ENCODE data around the gene SLC25A24. TPM values are rescaled to one million over a fixed set of nuclear protein-coding genes. Genes with fewer than 3 reads are reported as not detected.

The SLC25A24 gene
- total and polyA plus RNA-seq, 9 of the 15 experiments (the other 6 are each of a cell fraction or from before 2014, with no cell fraction given) = 6.9 to 34.9 (median 25.4) TPM

GRCh38 chr1:108190001-108190634 is 10.0 kb downstream of the SLC25A24 start (continued):
- no peak for TF ChIP-seq MTA3 (IDR thresholded peaks at IDR 0.05; ENCODE audit: borderline replicate concordance)
- no peak for TF ChIP-seq BCL6 (CRISPR knock-in tag; IDR thresholded peaks at IDR 0.05)
- TF ChIP-seq ESRRA (IDR thresholded peaks at IDR 0.05; ENCODE audit: borderline replicate concordance, low read depth) = no peak
- TF ChIP-seq NFIX (CRISPR knock-in tag; IDR thresholded peaks at IDR 0.05; ENCODE audit: low read depth) = no peak
- no peak for TF ChIP-seq SIN3A (IDR thresholded peaks at IDR 0.05; ENCODE audit: borderline replicate concordance in 2 of 2, control insufficient read depth in 1 of 2, low read depth in 2 of 2, low read length in 2 of 2)
- TF ChIP-seq CTCFL (IDR thresholded peaks at IDR 0.05; ENCODE audit: borderline replicate concordance, insufficient read depth, low read depth, low read length, poor library complexity, severe bottlenecking) = no peak
- TF ChIP-seq CEBPZ (IDR thresholded peaks at IDR 0.05; ENCODE audit: borderline replicate concordance, low read depth, low read length) = no peak
- no peak for TF ChIP-seq CTCF (IDR thresholded peaks at IDR 0.05 in 2 of 3, conservative IDR thresholded peaks at IDR 0.05 in 1 of 3; ENCODE audit: insufficient read depth in 2 of 3, low read depth in 1 of 3, low read length in 3 of 3)
- TF ChIP-seq STAT5A (IDR thresholded peaks at IDR 0.05; ENCODE audit: borderline replicate concordance, low read length) = 0 out of 2 replicates have a peak, but pooled peaks have one; percentile 39
- TF ChIP-seq TRIM28 (IDR thresholded peaks at IDR 0.05) = peak; percentile 77; the same call in 1 of the 2 replicates
- TF ChIP-seq STAG1 (CRISPR knock-in tag; IDR thresholded peaks at IDR 0.05; ENCODE audit: borderline replicate concordance) = no peak
- no peak for TF ChIP-seq COPS2 (conservative IDR thresholded peaks at IDR 0.05)
- no peak for TF ChIP-seq CSDE1 (IDR thresholded peaks at IDR 0.05)
- TF ChIP-seq ZNF146 (CRISPR knock-in tag; IDR thresholded peaks at IDR 0.05; ENCODE audit: unreplicated experiment) = no peak
- TF ChIP-seq CREBBP (IDR thresholded peaks at IDR 0.05; ENCODE audit: low read depth, low read length) = no peak
- TF ChIP-seq NR4A1 (CRISPR knock-in tag; IDR thresholded peaks at IDR 0.05) = no peak
- no peak for TF ChIP-seq NR4A1 (tag; IDR thresholded peaks at IDR 0.05)
- TF ChIP-seq HNRNPL (IDR thresholded peaks at IDR 0.05; ENCODE audit: low read depth, low read length) = no peak
- TF ChIP-seq ZBTB5 (IDR thresholded peaks at IDR 0.05) = no peak

Data from K562 (cell line).